GM18907 (cell line): ENCODE measurements around the gene PANK4.

Experiments used
- ATAC-seq: cut with Tn5 transposase; IDR thresholded peaks from one replicate; pipeline ENCODE4 v1.9.1; 2021; ENCODE audit warnings: mild to moderate bottlenecking, moderate library complexity; ENCODE audit not compliant: unreplicated experiment

The PANK4 gene

GRCh38 chr1:2546515-2547209 is 20.3 kb upstream of the PANK4 start:
- peak; percentile 36 for ATAC-seq

- peak; percentile 38 for ATAC-seq
Measured at GRCh38 chr1:2545754-2546514, 19.5 kb upstream of the PANK4 start.

GRCh38 chr1:2544875-2545640 is 18.7 kb upstream of the PANK4 start:
- no peak for ATAC-seq

GRCh38 chr1:2544093-2544874 is 17.9 kb upstream of the PANK4 start:
- ATAC-seq, result no peak

- no peak for ATAC-seq
Measured at GRCh38 chr1:2543543-2544092, 17.2 kb upstream of the PANK4 start.

- ATAC-seq, result no peak
Measured at GRCh38 chr1:2542246-2542915, 16.0 kb upstream of the PANK4 start.

- no peak for ATAC-seq
Measured at GRCh38 chr1:2541619-2542245, 15.3 kb upstream of the PANK4 start.

GRCh38 chr1:2540816-2541492 is 14.6 kb upstream of the PANK4 start:
- ATAC-seq, result no peak

GRCh38 chr1:2539312-2539907 is 13.0 kb upstream of the PANK4 start:
- no peak for ATAC-seq

GRCh38 chr1:2538872-2539271 is 12.5 kb upstream of the PANK4 start:
- ATAC-seq, result no peak

- ATAC-seq, result no peak
Measured at GRCh38 chr1:2538376-2538775, 12.0 kb upstream of the PANK4 start.

- no peak for ATAC-seq
Measured at GRCh38 chr1:2537784-2538115, 11.4 kb upstream of the PANK4 start.

GRCh38 chr1:2535981-2536380 is 9.6 kb upstream of the PANK4 start:
- no peak for ATAC-seq

- no peak for ATAC-seq
Measured at GRCh38 chr1:2535455-2535854, 9.1 kb upstream of the PANK4 start.

- no peak for ATAC-seq
Measured at GRCh38 chr1:2534687-2535441, 8.5 kb upstream of the PANK4 start.

GRCh38 chr1:2534315-2534686 is 7.9 kb upstream of the PANK4 start:
- no peak for ATAC-seq

- no peak for ATAC-seq
Measured at GRCh38 chr1:2533365-2533764, 7.0 kb upstream of the PANK4 start.

GRCh38 chr1:2532485-2533160 is 6.2 kb upstream of the PANK4 start:
- no peak for ATAC-seq
